HEK293 (cell line): Measurements from ENCODE around the gene RAMP1.

Experiments used
- CTCF ChIA-PET: fragments of 350-600 bp; formaldehyde crosslinking; extraction: SDS; loops from one replicate; lab custom pipeline; 2021; ENCODE audit warnings: antibody characterized with exemption; lab: Yijun Ruan, JAX
- POLR2A ChIA-PET: fragments of 300-600 bp; formaldehyde crosslinking; extraction: SDS; loops from one replicate; lab custom pipeline; 2020; ENCODE audit warnings: antibody characterized with exemption, inconsistent platforms; lab: Yijun Ruan, JAX
- H3K27ac ChIP-seq: fragments of 200-500 bp; sonication (Bioruptor generic); 2 replicates; pipeline ENCODE4 v1.5.1; 2014; ENCODE audit warnings: low read depth, low read length, control low read depth, inconsistent platforms; ENCODE audit errors: extremely low read depth
- H3K36me3 ChIP-seq, 2 experiments: fragments of 200-500 bp in 1 of 2; sonication (Bioruptor generic) in 1 of 2; 1 replicate in 1 of 2; 2 replicates in 1 of 2; pipeline ENCODE4 v1.5.1; 2014 to 2017; ENCODE audit warnings: inconsistent platforms in 2 of 2, low read length in 2 of 2; ENCODE audit not compliant: control insufficient read depth in 2 of 2, insufficient read depth in 1 of 2
- H3K4me1 ChIP-seq: fragments of 200-500 bp; sonication (Bioruptor generic); 2 replicates; pipeline ENCODE4 v1.5.1; 2014; ENCODE audit warnings: mild to moderate bottlenecking, low read length, inconsistent platforms; ENCODE audit not compliant: control insufficient read depth, insufficient read depth
- H3K4me3 ChIP-seq: 2 replicates; pipeline ENCODE4 v1.5.1; 2011; ENCODE audit warnings: low read depth, mild to moderate bottlenecking, control low read depth, low read length, moderate library complexity
- H3K9me3 ChIP-seq: fragments of 200-500 bp; sonication (Bioruptor generic); 2 replicates; pipeline ENCODE4 v1.5.1; 2014; ENCODE audit warnings: low read depth, low read length, inconsistent platforms; ENCODE audit not compliant: control insufficient read depth, insufficient read depth
- ELK4 ChIP-seq: IDR thresholded peaks from 2 replicates; pipeline ENCODE4 v1.6.1; 2011; ENCODE audit warnings: mild to moderate bottlenecking, low read depth, low read length, borderline replicate concordance
- KLF16 ChIP-seq: fragments of 450-650 bp; formaldehyde crosslinking; IDR thresholded peaks from 2 replicates; pipeline ENCODE4 v1.5.1; 2017; ENCODE audit warnings: missing biosample characterization, missing genetic modification characterization
- MZF1 ChIP-seq: fragments of 450-650 bp; formaldehyde crosslinking; IDR thresholded peaks from 2 replicates; pipeline ENCODE4 v1.5.1; 2017; ENCODE audit warnings: missing biosample characterization, missing genetic modification characterization, borderline replicate concordance
- OVOL3 ChIP-seq: fragments of 450-650 bp; formaldehyde crosslinking; IDR thresholded peaks from 2 replicates; pipeline ENCODE4 v1.5.1; 2016; ENCODE audit warnings: missing biosample characterization, missing genetic modification characterization
- PRDM1 ChIP-seq: fragments of 450-650 bp; formaldehyde crosslinking; IDR thresholded peaks from 2 replicates; pipeline ENCODE4; 2016; ENCODE audit warnings: missing biosample characterization, missing genetic modification characterization
- ZBTB20 ChIP-seq: fragments of 450-650 bp; formaldehyde crosslinking; IDR thresholded peaks from 2 replicates; pipeline ENCODE4 v1.5.1; 2016; ENCODE audit warnings: missing biosample characterization, missing genetic modification characterization
- ZNF184 ChIP-seq: fragments of 450-650 bp; IDR thresholded peaks from 2 replicates; pipeline ENCODE4 v1.5.1; 2018; ENCODE audit warnings: missing biosample characterization, mild to moderate bottlenecking, missing genetic modification characterization
- ZNF302 ChIP-seq: fragments of 450-650 bp; formaldehyde crosslinking; IDR thresholded peaks from 2 replicates; pipeline ENCODE4 v1.5.1; 2016; ENCODE audit warnings: missing biosample characterization, missing genetic modification characterization, low read depth
- ZNF449 ChIP-seq: fragments of 450-650 bp; formaldehyde crosslinking; IDR thresholded peaks from 2 replicates; pipeline ENCODE4 v1.5.1; 2017; ENCODE audit warnings: missing biosample characterization, mild to moderate bottlenecking, missing genetic modification characterization, moderate library complexity
- ZNF530 ChIP-seq: fragments of 450-650 bp; formaldehyde crosslinking; IDR thresholded peaks from 2 replicates; pipeline ENCODE4 v1.5.1; 2016; ENCODE audit warnings: low read depth, missing biosample characterization, missing genetic modification characterization
- ZNF548 ChIP-seq: fragments of 450-650 bp; formaldehyde crosslinking; IDR thresholded peaks from 2 replicates; pipeline ENCODE4 v1.5.1; 2016; ENCODE audit warnings: missing biosample characterization, missing genetic modification characterization
- ZNF555 ChIP-seq: fragments of 450-650 bp; formaldehyde crosslinking; conservative IDR thresholded peaks from 2 replicates; pipeline ENCODE4 v1.5.1; 2017; ENCODE audit warnings: missing biosample characterization, mild to moderate bottlenecking, missing genetic modification characterization, inconsistent platforms
- ZNF571 ChIP-seq: fragments of 450-650 bp; formaldehyde crosslinking; IDR thresholded peaks from 2 replicates; pipeline ENCODE4 v1.5.0; 2017; ENCODE audit warnings: missing biosample characterization, missing genetic modification characterization
- ZNF596 ChIP-seq: fragments of 450-650 bp; IDR thresholded peaks from 2 replicates; pipeline ENCODE4 v1.5.0; 2018; ENCODE audit warnings: missing biosample characterization, mild to moderate bottlenecking, missing genetic modification characterization, moderate library complexity
- ZNF707 ChIP-seq: fragments of 450-650 bp; formaldehyde crosslinking; IDR thresholded peaks from 2 replicates; pipeline ENCODE4 v1.5.1; 2016; ENCODE audit warnings: missing biosample characterization, missing genetic modification characterization
- TF ChIP-seq, protein P1 (sequence below): sonication (generic); formaldehyde crosslinking; IDR thresholded peaks from 2 replicates; pipeline ENCODE4 v1.8.1; 2022; ENCODE audit warnings: mild to moderate bottlenecking, moderate library complexity, missing genetic modification reagents
- TF ChIP-seq, protein P2 (sequence below): fragments of 450-650 bp; formaldehyde crosslinking; IDR thresholded peaks from 2 replicates; pipeline ENCODE4 v1.5.1; 2016; ENCODE audit warnings: missing biosample characterization, missing genetic modification characterization
- TF ChIP-seq, protein P3 (sequence below): fragments of 450-650 bp; formaldehyde crosslinking; IDR thresholded peaks from 2 replicates; pipeline ENCODE4 v1.5.1; 2016; ENCODE audit warnings: missing biosample characterization, missing genetic modification characterization

RAMP1 gene

DNA sequence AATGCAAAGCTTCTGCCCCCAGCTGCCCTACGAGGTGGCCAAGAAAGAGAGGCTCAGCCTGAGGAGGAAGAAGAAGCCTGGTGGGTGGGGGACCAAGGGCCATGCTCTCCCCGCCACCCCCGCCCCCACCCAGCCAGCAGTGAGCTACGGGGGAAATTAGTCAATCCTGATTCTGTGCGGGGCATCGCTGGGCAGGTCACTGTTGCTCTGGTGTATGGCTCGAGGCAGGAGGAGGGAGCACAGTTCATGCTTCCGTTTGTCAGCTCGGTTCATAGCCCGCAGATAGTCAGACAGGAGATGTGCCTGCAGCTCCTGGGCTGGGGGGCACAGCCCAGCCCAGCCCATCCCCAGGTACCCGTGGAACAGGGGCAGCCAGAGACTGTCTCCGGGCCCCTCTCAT, 17.1 kb downstream of the RAMP1 start (continued):
- TF ChIP-seq ELK4 (no peak), ZNF302 (tag by site-specific recombination) (no peak), ZNF707 (tag by site-specific recombination) (no peak), MZF1 (tag by site-specific recombination) (no peak), OVOL3 (tag by site-specific recombination) (no peak), ZNF571 (tag by site-specific recombination) (no peak), ZNF530 (tag by site-specific recombination) (no peak)
- TF ChIP-seq, all 188 proteins: peak for 0

DNA sequence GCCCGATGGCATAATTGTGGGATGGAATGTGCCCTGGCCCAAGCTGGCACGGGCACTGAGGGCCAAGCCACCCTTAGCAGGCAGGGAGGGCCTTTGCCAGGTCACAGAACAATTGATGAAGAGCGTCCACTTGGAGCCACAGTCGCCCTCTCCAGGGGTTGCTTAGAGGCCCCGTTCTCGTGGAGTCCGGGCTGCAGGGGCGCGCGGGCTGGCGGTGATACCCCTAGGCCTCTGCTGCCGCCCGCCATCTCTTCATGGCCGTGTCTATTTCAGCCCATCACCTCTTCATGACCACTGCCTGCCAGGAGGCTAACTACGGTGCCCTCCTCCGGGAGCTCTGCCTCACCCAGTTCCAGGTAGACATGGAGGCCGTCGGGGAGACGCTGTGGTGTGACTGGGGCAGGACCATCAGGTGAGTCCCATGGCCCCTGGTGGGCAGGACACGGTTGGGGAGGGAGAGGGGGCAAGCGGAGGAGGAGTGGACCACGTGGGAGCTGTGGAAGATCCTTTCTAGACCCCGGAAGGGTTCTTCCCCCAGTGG, 17.6 kb downstream of the RAMP1 start:
- ChIA-PET CTCF (no interaction called here), POLR2A (no interaction called here)
- no peaks in the 10 kb centered on the region for H3K36me3 ChIP-seq
- H3K27ac ChIP-seq, result no peak overlapping the region
- H3K4me3 ChIP-seq, result no peak overlapping the region
- no peaks in the 10 kb centered on the region for H3K9me3 ChIP-seq
- TF ChIP-seq, protein P1, sequence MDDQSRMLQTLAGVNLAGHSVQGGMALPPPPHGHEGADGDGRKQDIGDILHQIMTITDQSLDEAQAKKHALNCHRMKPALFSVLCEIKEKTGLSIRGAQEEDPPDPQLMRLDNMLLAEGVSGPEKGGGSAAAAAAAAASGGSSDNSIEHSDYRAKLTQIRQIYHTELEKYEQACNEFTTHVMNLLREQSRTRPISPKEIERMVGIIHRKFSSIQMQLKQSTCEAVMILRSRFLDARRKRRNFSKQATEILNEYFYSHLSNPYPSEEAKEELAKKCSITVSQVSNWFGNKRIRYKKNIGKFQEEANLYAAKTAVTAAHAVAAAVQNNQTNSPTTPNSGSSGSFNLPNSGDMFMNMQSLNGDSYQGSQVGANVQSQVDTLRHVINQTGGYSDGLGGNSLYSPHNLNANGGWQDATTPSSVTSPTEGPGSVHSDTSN (CRISPR knock-in tag), result no peak
- TF ChIP-seq KLF16 (no peak), ZNF530 (tag by site-specific recombination) (no peak), ZNF184 (tag by site-specific recombination) (no peak), PRDM1 (no peak), OVOL3 (tag by site-specific recombination) (no peak), ZBTB20 (tag by site-specific recombination) (no peak), ZNF548 (no peak), ZNF596 (tag by site-specific recombination) (no peak), ZNF555 (tag by site-specific recombination) (no peak), ZNF449 (no peak)
- TF ChIP-seq, protein P2, sequence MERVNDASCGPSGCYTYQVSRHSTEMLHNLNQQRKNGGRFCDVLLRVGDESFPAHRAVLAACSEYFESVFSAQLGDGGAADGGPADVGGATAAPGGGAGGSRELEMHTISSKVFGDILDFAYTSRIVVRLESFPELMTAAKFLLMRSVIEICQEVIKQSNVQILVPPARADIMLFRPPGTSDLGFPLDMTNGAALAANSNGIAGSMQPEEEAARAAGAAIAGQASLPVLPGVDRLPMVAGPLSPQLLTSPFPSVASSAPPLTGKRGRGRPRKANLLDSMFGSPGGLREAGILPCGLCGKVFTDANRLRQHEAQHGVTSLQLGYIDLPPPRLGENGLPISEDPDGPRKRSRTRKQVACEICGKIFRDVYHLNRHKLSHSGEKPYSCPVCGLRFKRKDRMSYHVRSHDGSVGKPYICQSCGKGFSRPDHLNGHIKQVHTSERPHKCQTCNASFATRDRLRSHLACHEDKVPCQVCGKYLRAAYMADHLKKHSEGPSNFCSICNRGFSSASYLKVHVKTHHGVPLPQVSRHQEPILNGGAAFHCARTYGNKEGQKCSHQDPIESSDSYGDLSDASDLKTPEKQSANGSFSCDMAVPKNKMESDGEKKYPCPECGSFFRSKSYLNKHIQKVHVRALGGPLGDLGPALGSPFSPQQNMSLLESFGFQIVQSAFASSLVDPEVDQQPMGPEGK, result no peak
- TF ChIP-seq, protein P3, sequence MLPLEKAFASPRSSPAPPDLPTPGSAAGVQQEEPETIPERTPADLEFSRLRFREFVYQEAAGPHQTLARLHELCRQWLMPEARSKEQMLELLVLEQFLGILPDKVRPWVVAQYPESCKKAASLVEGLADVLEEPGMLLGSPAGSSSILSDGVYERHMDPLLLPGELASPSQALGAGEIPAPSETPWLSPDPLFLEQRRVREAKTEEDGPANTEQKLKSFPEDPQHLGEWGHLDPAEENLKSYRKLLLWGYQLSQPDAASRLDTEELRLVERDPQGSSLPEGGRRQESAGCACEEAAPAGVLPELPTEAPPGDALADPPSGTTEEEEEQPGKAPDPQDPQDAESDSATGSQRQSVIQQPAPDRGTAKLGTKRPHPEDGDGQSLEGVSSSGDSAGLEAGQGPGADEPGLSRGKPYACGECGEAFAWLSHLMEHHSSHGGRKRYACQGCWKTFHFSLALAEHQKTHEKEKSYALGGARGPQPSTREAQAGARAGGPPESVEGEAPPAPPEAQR (tag by site-specific recombination), result no peak
- H3K4me1 ChIP-seq, result no peaks in the 10 kb centered on the region
